Fibroblast of lung (primary cell): ENCODE data around the gene WDFY3.

Source experiments
- EZH2 ChIP-seq: IDR thresholded peaks from 2 replicates; pipeline ENCODE4 v1.5.1; 2012; ENCODE audit warnings: low read length, control low read depth, mild to moderate bottlenecking; ENCODE audit errors: missing control alignments
- TF ChIP-seq, protein P1 (sequence below), 2 donors: IDR thresholded peaks in 1 of 2; conservative IDR thresholded peaks in 1 of 2; 1 replicate in 1 of 2; 2 replicates in 1 of 2; pipeline ENCODE4 v1.5.1; 2011 to 2012; ENCODE audit warnings: low read length in 2 of 2, control low read depth in 1 of 2, inconsistent platforms in 1 of 2, low read depth in 1 of 2, mild to moderate bottlenecking in 1 of 2

DNA sequence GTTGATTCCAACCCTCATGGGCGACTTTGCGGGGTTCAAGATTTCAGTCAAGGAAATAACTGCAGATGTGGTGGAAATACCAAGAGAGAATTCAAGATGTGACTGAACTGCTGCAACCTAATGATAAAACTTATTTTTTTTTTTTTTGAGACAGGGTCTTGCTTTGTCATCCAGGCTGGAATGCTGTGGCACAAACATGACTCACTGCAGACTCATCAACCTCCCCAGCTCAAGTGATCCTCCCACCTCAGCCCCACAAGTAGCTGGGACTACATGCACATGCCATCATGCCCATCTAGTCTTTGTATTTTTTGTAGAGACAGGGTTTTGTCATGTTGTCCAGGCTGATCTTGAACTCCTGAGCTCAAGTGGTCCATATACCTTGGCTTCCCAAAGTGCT, 19.5 kb upstream of the WDFY3 start:
- TF ChIP-seq, protein P1, sequence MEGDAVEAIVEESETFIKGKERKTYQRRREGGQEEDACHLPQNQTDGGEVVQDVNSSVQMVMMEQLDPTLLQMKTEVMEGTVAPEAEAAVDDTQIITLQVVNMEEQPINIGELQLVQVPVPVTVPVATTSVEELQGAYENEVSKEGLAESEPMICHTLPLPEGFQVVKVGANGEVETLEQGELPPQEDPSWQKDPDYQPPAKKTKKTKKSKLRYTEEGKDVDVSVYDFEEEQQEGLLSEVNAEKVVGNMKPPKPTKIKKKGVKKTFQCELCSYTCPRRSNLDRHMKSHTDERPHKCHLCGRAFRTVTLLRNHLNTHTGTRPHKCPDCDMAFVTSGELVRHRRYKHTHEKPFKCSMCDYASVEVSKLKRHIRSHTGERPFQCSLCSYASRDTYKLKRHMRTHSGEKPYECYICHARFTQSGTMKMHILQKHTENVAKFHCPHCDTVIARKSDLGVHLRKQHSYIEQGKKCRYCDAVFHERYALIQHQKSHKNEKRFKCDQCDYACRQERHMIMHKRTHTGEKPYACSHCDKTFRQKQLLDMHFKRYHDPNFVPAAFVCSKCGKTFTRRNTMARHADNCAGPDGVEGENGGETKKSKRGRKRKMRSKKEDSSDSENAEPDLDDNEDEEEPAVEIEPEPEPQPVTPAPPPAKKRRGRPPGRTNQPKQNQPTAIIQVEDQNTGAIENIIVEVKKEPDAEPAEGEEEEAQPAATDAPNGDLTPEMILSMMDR (conservative IDR thresholded peaks at IDR 0.05 in 1 of 2, IDR thresholded peaks at IDR 0.05 in 1 of 2; ENCODE audit: low read depth in 1 of 2, low read length in 2 of 2), result no peak
- no peak for TF ChIP-seq EZH2
